ENCODE measurements around the gene ZBTB44. TPM values are rescaled to one million over a fixed set of nuclear protein-coding genes. Genes with fewer than 3 reads are reported as not detected.
"Not testable (repeated sequence)": the region's sequence is repeated elsewhere in the genome, so short reads cannot be mapped to it uniquely, and the experiment has no call there.

The ZBTB44 gene
- total RNA-seq, 4 donors from 2014 or later, result 48.8 to 72.3 (median 60.1) TPM

- TF ChIP-seq CTCF (IDR thresholded peaks at IDR 0.05) (no peak), EP300 (IDR thresholded peaks at IDR 0.05) (no peak), POLR2AphosphoS5 (IDR thresholded peaks at IDR 0.05) (no peak), POLR2A (IDR thresholded peaks at IDR 0.05) (no peak)
- H3K36me3 ChIP-seq, result no peaks in the 10 kb centered on the region
- H3K9me3 ChIP-seq, result no peaks in the 10 kb centered on the region
- H3K27me3 ChIP-seq, result no peaks in the 10 kb centered on the region
- ATAC-seq, result no peak
- WGBS, 2 donors (ENCODE audit: low coverage in 1 of 2), result 100% methylated on average over 1 of the region's 27 CpGs; no CpG with 5 or more reads in 1 of the 2 donors
- H3K4me1 ChIP-seq, result no peaks in the 10 kb centered on the region
- no peak overlapping the region for H3K4me3 ChIP-seq
- H3K27ac ChIP-seq, result no peak overlapping the region
These were observed 117.2 kb downstream of the ZBTB44 start for GRCh38 chr11:130197386-130198035.

GRCh38 chr11:130194241-130195023 lies 120.3 kb downstream of the ZBTB44 start:
- Histone ChIP-seq H3K4me3 (no peak overlapping the region), H3K4me1 (no peaks in the 10 kb centered on the region), H3K9me3 (no peaks in the 10 kb centered on the region), H3K27me3 (no peaks in the 10 kb centered on the region), H3K36me3 (no peaks in the 10 kb centered on the region), H3K27ac (no peak overlapping the region)
- no peak for TF ChIP-seq POLR2A (IDR thresholded peaks at IDR 0.05)
- TF ChIP-seq CTCF (IDR thresholded peaks at IDR 0.05), result no peak
- no peak for TF ChIP-seq POLR2AphosphoS5 (IDR thresholded peaks at IDR 0.05)
- no peak for ATAC-seq
- WGBS, 2 donors (ENCODE audit: low coverage in 1 of 2), result 88 to 93% methylated on average over 1 to 6 of the region's 21 CpGs

GRCh38 chr11:130193551-130193950 lies 121.2 kb downstream of the ZBTB44 start:
- H3K4me3 ChIP-seq, H3K27me3 ChIP-seq, H3K4me1 ChIP-seq, ATAC-seq, H3K27ac ChIP-seq, H3K9me3 ChIP-seq, H3K36me3 ChIP-seq: not testable (repeated sequence)
- 92 to 100% methylated on average over 3 to 5 of the region's 14 CpGs for WGBS, 2 donors (ENCODE audit: low coverage in 1 of 2)

GRCh38 chr11:130192845-130193267 lies 121.9 kb downstream of the ZBTB44 start:
- H3K36me3 ChIP-seq, result no peaks in the 10 kb centered on the region
- TF ChIP-seq CTCF (IDR thresholded peaks at IDR 0.05), result no peak
- no peak for TF ChIP-seq EP300 (IDR thresholded peaks at IDR 0.05)
- no peak for TF ChIP-seq POLR2A (IDR thresholded peaks at IDR 0.05)
- TF ChIP-seq POLR2AphosphoS5 (IDR thresholded peaks at IDR 0.05), result no peak
- H3K4me3 ChIP-seq, result no peak overlapping the region
- ATAC-seq, result no peak
- no peak overlapping the region for H3K27ac ChIP-seq
- no peaks in the 10 kb centered on the region for H3K4me1 ChIP-seq
- H3K9me3 ChIP-seq, result no peaks in the 10 kb centered on the region
- no peaks in the 10 kb centered on the region for H3K27me3 ChIP-seq
- WGBS, 2 donors (ENCODE audit: low coverage in 1 of 2), result 57 to 64% methylated on average over 2 to 3 of the region's 4 CpGs

GRCh38 chr11:130191896-130192295 lies 122.8 kb downstream of the ZBTB44 start:
- Histone ChIP-seq H3K36me3 (no peaks in the 10 kb centered on the region), H3K4me3 (no peak overlapping the region), H3K4me1 (no peaks in the 10 kb centered on the region), H3K9me3 (no peaks in the 10 kb centered on the region), H3K27ac (no peak overlapping the region), H3K27me3 (no peaks in the 10 kb centered on the region)
- ATAC-seq, result no peak
- TF ChIP-seq EP300 (IDR thresholded peaks at IDR 0.05) (no peak), POLR2A (IDR thresholded peaks at IDR 0.05) (no peak), CTCF (IDR thresholded peaks at IDR 0.05) (no peak)
- WGBS, 2 donors (ENCODE audit: low coverage in 1 of 2), result 76 to 87% methylated on average over 10 to 12 of the region's 14 CpGs
